HFF-Myc (cell line): ENCODE data around the gene EPN1.

Experiments
- DNase-seq: peaks from one replicate; pipeline ENCODE4 v3.0.0-alpha.2; 2011; ENCODE audit warnings: low read depth; ENCODE audit errors: extremely low read depth
- H3K4me3 ChIP-seq: replicated peaks from 2 replicates; pipeline ENCODE4 v1.5.1; 2011; ENCODE audit warnings: low read depth, mild to moderate bottlenecking, control low read depth, low read length
- CTCF ChIP-seq: IDR thresholded peaks from 2 replicates; pipeline ENCODE4 v1.5.1; 2012; ENCODE audit warnings: mild to moderate bottlenecking, low read depth, low read length, control low read depth; ENCODE audit errors: missing control alignments

Gene EPN1

GRCh38 chr19:55700813-55701212 lies 25.8 kb downstream of the EPN1 start:
- TF ChIP-seq CTCF = no peak
- DNase-seq = no peak
- H3K4me3 ChIP-seq = no peak overlapping the region

- DNase-seq = no peak
- no peak for TF ChIP-seq CTCF
- H3K4me3 ChIP-seq = no peak overlapping the region
Observed at GRCh38 chr19:55702131-55702627, 27.2 kb downstream of the EPN1 start.

GRCh38 chr19:55703790-55704215 lies 28.8 kb downstream of the EPN1 start:
- TF ChIP-seq CTCF = peak; percentile 79
- no peak overlapping the region for H3K4me3 ChIP-seq
- no peak for DNase-seq

GRCh38 chr19:55704494-55705245 lies 29.6 kb downstream of the EPN1 start:
- no peak for DNase-seq
- no peak for TF ChIP-seq CTCF

GRCh38 chr19:55705972-55706371 lies 30.9 kb downstream of the EPN1 start:
- no peak overlapping the region for H3K4me3 ChIP-seq
- no peak for TF ChIP-seq CTCF
- DNase-seq = no peak

More at GRCh38 chr19:55704494-55705245, 29.6 kb downstream of the EPN1 start:
- H3K4me3 ChIP-seq = no peak overlapping the region

- no peak for DNase-seq
- H3K4me3 ChIP-seq = no peak overlapping the region
- TF ChIP-seq CTCF = no peak
Observed at GRCh38 chr19:55711719-55712118, 36.7 kb downstream of the EPN1 start.
